ENCODE data around the gene FRMD1.

FRMD1 gene

DNA sequence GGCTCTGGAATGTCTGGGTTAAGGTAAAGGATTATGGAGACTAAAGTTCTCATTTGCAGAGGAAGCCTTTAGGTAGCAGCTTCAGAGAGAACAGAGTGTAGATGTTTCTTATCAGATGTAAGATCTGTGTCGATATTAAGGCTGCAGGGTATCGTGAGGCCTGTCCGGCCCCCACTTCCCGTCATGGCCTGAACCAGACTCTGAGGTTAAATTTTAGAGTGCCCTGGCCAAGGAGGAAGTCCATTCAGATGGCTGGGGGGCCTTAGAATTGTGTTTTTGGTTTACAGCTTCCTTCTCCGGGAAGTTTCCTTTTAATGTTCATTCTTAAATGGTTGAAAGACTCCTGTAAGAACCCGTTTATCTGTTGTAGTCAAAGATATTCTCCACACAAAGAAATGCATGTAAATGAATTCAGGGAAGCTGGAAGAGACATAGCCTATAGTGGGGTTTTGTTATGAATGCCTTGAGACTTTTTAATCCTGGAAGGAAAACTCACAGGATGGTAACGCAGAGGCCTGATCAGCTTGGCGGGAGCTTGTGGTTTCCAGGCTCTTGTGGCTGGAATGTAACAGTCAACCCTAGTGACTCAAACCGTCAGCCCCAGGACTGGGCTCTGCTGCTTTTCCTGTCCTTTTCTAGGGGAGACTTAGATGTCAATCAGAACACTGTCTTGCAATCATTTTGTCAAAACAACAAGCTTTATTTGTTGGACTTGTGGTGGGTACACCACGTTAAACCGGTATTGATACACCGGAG, 46.8 kb downstream of the FRMD1 start:
- H3K4me3 ChIP-seq (ENCODE audit: low read depth, low read length): no peak overlapping the region

DNA sequence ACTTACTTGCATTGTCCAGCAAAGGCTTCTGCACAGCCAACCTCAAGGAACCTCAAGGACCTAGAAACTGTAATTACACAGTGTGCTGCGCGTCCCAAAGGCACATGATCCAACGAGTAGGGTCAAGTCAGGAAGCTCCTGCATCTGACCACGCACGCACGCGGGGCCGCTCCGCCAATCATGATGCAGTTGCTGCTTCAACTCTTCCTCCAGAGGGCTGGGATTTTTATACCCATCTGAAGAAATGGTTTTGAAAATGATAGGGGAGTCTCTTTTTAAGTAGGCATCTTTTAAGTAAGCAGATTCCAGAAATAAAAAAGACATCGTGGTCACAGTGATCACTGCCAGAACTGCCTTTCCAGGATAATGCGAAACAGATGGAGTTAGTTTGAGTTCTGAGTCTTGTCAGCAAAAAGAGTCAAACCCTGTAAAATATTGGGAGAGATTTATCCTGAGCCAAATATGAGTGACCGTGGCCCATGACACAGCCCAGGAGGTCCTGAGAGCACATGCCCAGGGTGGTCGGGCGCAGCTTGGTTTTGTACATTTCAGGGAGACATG, 47.5 kb downstream of the FRMD1 start:
- no peak overlapping the region for H3K4me3 ChIP-seq (ENCODE audit: low read depth, low read length)

DNA sequence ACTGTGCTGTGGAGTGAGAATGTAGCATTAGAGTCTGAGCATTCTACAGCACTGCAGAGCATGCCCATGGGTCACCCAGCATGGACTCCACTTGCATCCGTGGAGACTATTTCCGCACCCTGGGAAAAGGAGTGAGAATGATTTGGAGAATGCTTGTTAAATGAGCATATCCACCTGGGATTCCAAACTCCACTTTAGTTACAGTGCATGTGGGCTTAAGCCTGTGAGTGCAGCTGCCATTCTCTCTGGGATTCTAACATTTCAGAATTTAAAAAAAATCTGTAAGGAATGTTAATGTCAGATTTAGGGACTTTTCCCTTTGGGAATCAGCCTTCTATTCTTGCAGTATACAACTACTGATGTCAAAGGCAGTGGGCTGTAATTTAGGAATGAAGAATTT, 48.1 kb downstream of the FRMD1 start:
- H3K4me3 ChIP-seq (ENCODE audit: low read depth, low read length): no peak overlapping the region

DNA sequence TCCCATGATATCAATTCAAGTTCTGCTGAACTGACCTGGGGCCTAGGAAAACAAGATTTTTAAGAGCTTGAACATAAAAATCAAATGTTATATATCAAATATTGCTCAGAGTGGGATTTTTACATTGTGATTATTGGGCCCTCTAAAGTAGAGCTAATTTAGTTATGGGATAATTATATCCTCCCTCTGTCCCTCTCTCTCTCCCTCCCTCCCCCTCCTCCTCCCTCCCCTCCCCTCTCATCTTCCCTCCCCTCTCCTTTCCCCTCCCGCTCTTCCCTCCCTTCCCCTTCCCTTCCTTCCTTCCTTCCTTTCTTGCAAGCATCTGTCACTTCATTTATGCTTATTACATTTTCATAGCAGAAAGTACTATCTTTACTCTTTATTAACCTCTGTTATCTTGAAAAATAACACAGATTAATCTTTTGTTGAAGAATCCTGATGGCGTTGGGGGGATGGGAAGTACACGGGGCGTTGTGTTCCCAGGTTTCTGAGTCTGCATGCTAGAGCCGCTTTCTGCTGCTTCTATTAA, 48.7 kb downstream of the FRMD1 start:
- no peak overlapping the region for H3K4me3 ChIP-seq (ENCODE audit: low read depth, low read length)

DNA sequence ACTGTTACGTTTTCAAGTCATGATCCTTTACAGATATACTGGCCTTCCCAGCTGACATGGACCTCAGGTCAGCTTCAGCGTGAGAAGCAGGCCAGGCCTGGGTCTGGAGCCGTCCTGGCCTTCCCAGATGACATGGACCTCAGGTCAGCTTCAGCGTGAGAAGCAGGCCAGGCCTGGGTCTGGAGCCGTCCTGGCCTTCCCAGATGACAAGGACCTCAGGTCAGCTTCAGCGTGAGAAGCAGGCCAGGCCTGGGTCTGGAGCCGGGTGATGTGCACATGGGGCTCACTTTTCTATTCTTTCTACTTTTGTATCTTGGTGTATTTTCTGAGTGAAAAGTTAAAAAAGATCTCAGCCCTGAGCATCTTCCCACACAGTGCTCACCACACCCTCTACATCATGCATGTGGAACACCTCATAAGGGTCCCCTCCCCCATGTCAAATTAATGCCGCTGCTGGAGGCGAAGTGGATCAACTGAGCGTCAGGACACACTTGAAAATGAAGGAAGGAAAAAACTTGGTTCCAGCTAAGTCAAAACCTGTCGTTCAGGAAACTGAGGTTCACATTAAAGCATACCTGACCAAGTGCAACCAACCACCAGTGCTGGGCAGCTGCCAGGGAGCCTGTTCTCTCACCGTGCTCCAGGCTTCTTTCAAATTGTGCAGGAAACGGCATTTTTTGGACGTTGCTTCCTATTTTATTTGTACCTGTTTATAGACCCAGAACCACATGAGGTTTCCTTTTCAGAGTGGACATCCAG, 49.4 kb downstream of the FRMD1 start:
- no peak overlapping the region for H3K4me3 ChIP-seq (ENCODE audit: low read depth, low read length)

DNA sequence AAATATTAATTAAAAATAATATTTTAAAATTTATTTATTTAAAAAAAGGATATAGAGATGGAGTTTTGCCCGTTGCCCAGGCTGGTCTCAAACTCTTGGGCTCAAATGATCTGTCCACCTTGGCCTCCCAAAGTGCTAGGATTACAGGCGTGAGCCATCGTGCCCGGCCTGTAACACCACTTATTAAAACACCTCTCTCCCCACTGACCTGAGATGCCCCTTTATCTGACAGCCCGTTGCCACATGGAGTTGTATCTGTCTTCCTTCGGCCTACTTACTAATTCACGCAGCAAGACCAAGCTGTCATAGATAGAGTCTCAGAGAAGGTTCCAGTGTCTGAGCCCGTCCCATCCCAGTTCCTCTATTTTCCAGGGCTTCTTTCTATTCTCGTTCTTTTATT, 50.8 kb downstream of the FRMD1 start:
- no peak overlapping the region for H3K4me3 ChIP-seq (ENCODE audit: low read depth, low read length)

DNA sequence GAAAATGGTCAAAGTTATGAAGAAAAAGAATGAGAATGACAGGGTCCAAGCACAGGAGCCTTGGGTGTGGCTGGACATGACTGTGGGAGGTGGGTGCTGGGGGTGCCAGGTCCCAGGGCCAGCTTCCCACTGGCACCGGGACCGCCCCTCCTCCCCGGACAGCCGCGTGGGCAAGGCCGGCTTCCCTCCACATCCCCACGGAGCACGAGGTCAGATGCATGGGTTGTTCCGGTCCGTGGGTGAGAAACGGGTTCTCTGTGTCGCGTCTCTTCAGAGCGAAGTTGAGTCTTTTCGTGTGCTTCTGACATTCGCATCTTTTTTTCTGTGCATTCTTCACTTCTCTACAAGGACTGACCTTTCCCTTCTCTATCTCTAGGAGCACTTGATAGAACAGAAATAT, 51.5 kb downstream of the FRMD1 start:
- H3K4me3 ChIP-seq (ENCODE audit: low read depth, low read length): no peak overlapping the region

DNA sequence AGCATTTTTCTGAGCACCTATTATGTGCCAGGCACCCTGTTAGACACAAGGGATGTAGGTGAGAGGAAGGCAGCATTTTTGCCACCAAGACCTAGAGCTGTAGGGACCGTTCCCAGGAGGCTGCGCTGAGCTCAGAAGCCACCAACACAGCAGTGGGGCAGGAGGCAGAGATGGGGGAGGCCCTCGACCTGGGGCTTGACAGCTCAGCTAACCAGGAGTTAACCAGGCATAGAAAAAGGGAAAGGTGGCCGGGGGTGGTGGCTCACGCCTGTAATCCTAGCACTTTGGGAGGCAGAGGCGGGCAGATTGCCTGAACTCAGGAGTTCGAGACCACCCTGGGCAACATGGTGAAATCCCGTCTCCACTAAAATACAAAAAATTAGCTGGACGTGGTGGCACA, 52.1 kb downstream of the FRMD1 start:
- no peak overlapping the region for H3K4me3 ChIP-seq (ENCODE audit: low read depth, low read length)

DNA sequence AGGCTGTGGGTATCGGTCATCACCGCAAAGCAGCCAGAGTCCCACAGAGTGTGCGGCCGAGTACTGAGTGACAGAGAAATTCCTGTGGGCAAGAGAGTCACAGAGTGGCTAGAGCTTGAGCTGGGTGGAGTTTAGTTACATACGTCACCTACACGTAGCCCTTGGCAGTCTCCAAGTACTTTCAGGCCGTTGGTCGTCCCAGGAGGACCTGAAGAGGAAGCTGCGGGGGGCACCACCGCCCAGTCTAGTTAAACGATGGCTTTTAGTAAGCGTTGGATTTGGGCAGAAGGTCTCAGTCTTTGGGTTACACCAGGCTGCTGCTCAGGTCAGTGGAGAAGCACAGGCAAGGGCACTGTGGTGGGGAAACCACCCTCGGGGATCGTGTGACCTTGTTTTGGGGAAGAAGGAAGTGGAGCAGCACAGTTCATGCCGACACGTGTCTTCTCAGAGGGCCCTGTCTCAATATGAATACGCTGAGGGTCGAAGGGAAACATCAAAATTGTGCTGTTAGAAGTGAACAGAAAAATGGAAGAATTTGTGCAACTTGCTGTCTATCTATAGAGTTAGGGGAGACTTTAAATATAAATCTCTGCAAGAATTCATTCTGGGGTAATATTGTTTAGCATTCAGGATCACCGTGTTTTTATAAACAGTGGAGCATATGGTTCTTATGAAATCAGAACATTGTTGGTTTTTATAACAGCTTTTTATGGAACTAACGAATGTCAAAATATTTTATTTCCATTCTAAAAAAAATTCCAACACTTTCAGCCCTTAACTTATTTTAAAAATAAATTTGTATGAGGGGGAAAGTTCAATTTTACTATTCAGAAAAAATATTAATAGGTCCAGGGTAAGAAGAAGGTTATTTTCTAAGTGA, 52.9 kb downstream of the FRMD1 start:
- no peak overlapping the region for H3K4me3 ChIP-seq (ENCODE audit: low read depth, low read length)

DNA sequence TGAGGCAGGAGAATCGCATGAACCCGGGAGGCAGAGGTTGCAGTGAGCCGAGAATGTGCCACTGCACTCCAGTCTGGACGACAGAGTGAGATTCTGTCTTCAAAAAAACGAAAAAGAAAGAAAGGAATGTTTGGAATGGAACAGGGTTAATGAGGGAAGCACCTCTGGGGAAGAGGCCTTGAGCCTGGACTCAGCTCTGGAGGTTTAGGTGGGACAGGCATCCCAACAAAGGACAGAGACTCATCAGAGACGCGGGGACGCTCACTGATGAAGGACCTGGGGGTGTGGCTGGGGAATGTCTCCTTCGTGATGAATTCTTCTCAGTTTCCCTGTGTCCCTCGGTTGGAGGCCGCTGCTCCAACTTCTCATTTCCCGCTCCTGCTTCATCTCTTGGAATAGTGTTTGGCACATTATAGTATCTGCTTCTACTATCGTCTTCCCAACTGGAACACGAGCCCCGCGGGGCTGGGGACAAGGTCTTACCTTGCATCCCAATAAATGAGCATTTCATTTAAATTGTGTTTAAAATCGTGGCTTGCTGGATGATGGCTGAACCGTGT, 54.0 kb downstream of the FRMD1 start:
- H3K4me3 ChIP-seq (ENCODE audit: low read depth, low read length): no peak overlapping the region

DNA sequence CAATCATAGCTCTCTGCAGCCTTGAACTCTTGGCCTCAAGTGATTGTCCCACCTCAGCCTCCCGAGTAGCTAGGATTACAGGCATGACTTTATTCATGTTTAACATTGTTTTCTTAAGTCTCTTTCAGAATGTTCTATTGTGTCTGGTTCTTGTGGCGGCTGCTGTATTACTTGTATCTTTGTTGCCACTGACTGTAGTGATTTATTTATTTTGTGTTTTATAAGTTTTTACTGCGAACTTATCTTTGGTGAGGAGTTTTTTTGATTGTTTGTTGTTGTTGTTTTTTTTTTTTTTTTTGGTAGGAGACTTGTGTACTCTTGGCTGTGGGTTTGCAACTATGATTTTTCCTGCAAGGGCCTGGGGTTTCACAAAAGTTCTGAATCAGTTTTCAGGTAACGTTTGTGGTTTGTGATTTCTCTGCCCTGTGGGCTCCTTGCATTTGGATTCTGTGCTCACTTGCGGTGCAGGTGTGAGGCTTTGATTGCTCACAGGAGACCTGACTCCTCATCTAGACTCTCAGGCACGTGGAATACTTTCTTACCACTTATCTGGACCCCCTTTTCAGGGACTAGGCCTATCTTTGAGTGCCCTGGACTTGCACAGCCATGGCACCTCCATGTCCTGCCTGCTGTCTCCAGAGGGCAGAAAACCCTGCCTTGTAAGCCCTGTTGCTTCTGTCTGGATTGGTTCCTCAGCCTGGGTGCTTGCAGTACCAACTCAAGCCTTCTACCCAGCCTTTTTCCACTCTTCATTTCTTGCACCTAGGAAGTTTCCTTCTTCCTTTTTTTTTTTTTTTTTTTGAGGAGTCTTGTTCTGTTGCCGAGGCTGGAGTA, 56.3 kb downstream of the FRMD1 start:
- no peak overlapping the region for H3K4me3 ChIP-seq (ENCODE audit: low read depth, low read length)

DNA sequence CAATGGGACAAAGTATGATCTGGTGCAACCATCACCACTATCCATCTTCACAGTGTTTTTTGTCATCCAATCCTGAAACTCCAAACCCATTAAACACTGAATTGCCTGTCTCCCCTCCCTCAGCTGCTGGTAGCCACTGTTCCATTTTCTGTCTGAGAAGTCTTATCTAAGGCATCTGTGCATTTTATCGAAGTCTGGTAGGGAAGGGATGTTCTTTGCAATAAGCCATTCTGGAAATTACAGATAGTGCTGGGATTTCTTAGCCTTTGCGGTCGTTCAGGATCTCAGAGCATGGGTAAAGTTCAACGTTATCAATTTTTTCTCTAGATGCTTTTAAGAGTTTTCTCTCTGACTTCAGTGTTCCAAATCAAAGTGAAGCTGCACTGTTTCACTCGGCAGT, 57.4 kb downstream of the FRMD1 start:
- no peak overlapping the region for H3K4me3 ChIP-seq (ENCODE audit: low read depth, low read length)

DNA sequence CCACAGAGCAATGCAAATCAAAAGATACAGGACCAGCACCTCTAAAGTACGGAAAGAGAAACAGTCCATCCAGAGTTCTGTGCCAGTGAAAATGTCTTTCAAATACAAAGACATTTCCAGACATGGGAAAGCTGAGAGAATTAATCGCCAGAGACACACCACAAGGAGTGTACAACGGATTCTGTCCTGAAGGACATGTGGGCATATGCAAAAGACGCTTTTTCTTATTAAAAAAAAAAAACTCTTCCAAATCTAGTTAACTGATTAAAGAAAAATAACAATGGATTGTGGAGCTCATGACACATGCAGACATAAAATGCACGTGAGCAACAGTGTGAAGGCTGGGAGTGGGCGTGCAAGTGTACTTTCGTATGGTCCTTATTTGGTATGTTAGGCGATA, 58.8 kb downstream of the FRMD1 start:
- no peak overlapping the region for H3K4me3 ChIP-seq (ENCODE audit: low read depth, low read length)

DNA sequence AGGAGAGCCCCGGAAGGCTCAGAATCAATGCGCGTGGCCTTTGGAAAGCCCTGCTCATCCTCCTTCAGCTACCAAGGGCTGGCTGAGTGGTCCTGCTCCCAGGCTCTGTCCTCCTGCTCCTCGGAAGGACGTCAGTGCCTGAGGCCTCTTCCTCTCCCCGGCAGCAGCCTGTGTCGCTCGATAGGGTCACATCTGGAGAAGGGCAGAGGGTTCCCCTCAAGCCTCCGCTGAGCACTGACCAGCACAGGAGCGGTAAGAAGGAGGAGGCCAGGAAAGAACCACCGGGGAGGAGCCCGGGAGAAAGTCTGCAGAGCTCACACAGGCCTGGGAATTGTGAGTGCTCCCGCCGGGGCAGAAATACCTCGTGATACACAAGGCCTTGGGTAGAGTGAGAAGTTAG, 60.3 kb downstream of the FRMD1 start:
- no peak overlapping the region for H3K4me3 ChIP-seq (ENCODE audit: low read depth, low read length)

DNA sequence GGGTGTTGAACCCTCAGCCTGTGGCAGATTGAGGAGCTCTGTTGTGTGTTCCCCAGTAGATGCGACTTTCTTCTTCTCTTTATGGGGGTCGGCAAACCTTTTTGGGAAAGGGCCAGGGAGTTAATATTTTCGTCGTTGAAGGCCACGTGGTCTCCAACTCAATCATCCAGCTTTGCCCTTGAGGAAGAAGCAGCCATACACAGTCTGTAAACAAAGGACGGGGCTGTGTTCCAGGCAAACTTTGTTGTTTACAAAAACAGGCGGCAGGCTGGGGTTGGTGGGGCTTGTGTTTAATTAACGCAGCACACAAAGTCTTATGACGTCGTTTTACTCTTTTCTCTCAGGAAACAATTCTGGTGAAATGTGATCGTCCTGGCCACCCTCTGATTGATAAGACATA, 61.4 kb downstream of the FRMD1 start:
- no peak overlapping the region for H3K4me3 ChIP-seq (ENCODE audit: low read depth, low read length)

DNA sequence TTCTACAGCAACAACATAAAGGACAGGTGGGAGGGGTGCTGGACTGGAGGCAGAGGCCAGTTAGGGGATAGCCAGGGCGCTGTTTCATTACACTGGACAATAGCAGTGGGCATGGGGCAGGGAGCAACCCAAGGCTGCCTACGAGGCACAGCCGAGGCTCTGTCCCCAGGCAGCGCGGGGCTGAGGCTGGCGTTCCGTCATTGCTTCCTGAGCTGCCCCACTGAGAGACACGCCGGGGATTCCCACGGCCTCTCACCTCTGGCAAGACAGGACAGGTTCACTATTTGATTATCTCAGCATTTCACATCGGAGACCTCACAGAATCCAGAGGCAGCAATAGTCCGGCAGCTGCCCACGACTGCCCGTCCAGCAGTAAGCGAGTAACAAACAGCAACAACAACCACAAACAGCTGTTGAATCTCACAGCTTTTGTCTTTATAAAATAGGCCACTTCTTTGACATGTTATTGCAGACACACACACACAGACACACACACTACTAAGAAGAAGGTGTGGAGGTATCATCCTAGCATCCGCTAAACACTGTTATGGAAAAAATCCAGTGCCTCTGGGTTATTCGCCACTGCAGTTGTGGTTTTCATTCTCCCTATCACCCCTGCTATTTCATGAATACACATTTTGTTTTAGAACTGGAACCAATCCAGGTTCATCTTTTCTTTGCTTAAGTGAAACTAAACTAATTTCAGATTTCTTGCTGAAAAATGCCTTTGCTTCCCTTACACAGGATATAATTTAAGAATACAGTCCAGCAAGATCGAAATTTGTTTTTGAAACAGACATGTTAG, 62.1 kb downstream of the FRMD1 start:
- H3K4me3 ChIP-seq (ENCODE audit: low read depth, low read length): no peak overlapping the region

DNA sequence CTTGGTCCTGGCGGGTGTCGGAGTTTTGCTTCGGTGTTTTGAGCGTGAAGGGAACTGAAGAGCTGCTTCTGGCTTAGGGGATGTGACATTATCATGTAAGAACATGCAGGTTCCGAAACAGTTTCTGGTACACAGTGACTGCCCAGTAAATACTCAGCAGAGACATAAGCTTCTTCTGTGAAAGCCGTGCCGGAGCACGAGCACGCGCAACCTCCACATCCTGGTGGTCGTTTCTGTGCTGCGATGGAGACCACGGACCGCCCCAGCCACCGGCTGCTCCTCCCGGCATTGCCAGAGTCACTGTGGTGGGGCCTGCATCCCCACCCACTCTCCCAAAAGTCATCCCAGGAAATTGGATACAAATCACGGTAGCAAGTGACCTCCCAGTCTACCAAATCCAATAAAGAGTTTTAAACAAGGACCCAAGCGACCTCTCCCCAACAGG, 62.8 kb downstream of the FRMD1 start:
- no peak overlapping the region for H3K4me3 ChIP-seq (ENCODE audit: low read depth, low read length)

DNA sequence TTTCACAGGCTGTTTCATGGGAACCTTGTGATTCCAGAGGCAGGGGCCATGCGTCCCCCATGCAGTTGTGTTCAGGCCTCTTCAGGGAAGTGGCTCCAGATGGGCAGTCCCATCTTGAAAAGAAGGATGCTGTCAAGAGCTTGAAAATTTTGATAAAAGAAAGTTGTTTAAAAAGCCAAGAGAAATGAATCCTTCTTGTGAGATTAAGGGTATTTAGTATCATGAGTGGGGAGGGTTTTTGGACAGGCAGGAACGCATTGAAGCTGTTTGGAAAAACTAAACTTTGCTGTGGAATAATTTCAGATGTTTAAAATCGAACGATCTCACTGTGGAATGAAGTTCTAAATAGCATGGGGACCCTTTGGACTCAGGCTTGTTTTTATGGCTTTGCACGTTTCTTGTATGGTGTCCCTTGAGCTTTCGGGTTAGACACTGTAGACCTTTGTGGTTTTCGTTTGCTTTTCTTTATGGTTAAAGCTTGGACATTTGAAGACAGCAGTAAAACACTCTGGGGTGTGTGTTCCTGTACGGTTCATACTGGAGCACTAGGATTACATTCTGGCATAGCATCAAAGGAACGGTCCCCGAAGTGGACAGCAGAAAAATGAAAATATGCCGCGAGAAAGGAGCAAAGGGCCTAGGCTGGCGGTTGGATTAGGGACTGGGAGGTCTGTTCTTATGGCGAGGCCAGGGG, 63.4 kb downstream of the FRMD1 start:
- no peak overlapping the region for H3K4me3 ChIP-seq (ENCODE audit: low read depth, low read length)
